ENCODE results near the gene PRTG.
A peak's percentile ranks its signal among the peaks of the same experiment; 100 is the strongest.
"Not testable (repeated sequence)": the region's sequence is repeated elsewhere in the genome, so short reads cannot be mapped to it uniquely, and the experiment has no call there.

PRTG gene

DNA sequence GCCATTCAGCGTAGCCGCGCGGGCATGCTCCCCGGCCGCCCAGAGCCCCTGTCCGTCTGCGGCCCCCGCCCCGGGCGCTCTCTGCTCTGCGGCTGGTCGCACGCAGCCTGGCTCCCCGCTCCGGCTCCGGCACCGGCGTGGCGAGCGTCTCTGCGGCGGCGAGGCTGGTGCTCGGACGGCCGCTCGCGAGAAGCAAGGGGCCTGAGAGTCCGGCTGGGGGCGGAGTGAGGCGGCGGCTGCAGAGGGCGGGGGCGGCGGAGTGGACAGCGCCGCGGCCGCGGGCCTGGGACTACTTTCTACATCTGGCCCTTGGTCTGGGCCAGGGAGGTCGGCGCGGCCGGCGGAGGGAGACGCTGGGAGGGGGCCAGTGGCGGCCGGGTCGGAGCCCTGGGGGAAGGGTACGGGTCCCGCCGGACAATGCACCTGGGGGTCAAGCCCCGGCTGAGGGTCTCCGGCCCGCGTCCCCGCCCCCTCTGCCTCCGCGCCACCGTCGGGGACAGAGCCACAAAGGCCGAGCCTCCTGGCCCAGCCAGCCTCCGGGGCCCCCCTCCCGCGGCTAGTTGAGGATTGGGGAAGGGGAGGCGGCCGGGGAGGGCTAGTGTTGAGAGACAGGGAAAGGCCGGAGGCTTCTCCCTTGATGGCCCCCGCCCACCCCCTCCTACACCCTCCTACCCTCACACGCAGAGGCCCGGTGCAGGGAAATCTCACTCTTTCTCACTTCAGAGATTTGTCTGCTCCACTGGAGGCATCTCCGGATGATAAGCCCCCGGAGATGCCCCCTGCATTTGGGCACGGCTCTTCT lies at the start of gene PRTG:
Gene PRTG, minus strand, starts transcription at position 226 of the 802 bp plus-strand sequence. Its CDS starts 221 bp downstream, at position 5.
- DNase-seq, result no peak

DNA sequence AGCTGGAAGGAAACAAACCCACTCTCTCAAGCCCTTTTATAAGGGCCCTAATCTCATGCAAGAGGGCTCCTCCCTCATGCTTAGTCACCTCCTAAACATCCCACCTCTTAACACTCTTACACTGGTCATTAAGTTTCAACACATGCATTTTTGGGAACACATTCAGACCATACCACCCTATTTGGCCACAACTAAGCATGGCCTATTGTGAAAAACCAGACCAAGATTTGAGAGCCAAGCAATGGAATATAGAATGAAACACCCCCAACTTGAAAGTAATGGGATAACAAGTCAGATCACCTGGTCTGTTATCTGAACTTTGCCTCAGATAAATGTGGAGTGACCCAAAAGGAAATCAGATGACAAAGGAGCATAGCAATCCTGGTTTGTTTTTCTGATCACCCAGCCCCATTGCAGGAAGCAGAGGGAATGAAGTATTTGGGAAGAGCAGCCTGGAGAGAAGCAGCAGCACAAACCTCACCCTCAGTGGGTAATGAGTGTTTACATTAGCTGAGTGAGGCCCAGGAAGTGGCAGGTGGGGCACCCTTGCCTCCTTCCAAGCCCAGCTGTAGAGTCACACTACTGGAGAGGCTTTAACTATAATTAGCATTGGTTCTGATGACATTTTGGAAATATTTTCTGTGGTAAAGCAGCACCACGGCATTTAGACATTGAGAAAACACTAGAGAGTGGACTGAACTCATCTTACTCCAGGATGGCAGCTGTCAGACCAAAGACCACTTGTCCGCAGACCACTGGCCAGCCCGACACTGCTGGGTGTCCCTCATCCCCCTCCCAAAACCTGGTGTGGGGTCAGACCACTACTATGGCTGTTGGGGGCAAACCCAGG lies 48.8 kb upstream of the PRTG start:
- DNase-seq, result no peak

DNA sequence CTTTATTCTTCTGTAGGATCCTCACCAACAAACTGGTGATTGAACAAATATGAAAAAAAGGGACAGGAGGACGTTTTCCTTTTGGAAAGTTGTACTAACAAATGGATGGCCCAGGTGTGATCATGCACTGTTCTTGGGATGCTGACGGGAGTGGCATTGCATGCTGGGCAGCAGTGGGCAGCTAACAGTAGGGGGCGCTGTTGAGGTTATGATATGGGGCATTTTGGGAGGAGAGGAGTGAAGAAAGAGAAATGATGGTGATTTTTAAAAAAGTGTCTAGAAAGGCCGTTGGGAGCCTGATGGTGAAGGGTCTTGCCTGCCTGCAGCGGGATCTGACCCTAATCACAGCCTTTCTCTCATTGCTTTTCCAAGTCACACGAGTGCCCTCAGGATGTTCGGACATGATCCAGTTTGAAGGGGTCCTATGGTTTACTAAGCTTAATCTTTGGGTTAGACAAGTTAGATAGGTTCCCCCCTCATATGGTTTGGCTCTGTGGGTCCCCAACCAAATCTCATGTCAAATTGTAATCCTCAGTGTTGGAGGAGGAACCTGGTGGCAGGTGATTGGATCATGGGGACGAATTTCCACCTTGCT lies 46.2 kb upstream of the PRTG start:
- DNase-seq, result peak; percentile 78

- DNase-seq, result no peak
Observed at GRCh38 chr15:55786341-55786740, 43.4 kb upstream of the PRTG start.

- DNase-seq, result not testable (repeated sequence)
Observed at GRCh38 chr15:55785593-55785992, 42.6 kb upstream of the PRTG start.

GRCh38 chr15:55784286-55784685 lies 41.3 kb upstream of the PRTG start:
- DNase-seq, result no peak

DNA sequence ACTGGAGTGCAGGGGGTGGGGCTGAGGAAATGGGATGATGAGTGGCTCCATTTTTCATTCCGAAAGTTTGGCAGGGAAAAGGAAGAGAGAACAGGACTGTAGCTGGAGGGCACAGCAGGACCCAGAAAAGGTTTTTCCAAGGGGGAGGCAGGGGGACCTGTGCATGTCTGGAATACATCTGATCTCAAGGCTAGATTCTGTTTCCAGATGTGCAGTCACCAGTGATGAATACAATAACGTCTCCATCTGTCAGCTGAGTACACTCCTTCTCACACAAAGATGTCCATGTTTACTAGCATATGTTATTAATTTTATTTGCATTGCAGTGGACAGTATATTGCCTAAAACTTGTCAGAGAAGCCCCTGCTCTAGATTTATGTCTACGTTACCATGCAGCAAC lies 39.9 kb upstream of the PRTG start:
- DNase-seq, result no peak

DNA sequence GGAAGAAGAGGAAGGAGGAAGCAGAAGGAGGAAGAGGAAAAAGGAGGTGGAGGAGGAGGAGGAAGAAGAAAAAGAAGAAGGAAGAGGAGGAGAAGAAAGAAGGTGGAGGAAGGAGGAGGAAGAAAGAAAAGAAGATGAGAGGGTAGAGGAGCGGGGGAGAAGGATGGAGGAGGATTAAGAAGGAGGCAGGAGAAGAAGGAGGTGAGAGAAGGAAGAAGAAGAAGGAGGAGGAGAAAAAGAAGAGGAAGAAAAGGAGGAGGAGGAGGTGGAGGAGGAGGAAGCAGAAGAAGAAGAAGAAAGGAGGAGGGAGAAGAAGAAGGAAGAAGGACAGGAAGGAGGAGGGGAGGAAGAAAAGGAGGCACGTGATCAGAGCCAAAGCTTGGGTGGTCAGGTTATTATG lies 37.3 kb upstream of the PRTG start:
- no peak for DNase-seq

DNA sequence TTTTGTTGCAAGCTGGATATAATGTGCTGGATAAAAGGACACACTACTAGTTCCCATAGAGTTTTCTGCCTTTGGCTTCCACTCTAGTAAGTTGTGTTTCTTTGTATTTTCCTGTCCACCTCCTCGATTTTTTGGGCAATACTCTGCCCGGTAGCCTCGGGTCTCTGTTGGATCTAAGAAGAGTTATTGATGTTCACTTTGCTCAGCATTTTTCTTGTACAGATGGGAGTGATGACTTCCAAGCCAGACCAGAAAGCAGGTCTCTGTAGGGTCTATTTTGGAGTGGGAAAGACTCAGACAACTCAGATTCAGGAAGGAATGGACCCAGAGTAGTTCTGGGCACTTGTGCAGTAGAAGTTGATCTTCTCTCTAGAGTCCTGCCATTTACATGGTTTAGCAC lies 36.0 kb upstream of the PRTG start:
- no peak for DNase-seq

- no peak for DNase-seq
Observed at GRCh38 chr15:55775316-55775715, 32.4 kb upstream of the PRTG start.

- peak; percentile 63 for DNase-seq
Observed at GRCh38 chr15:55774113-55774970, 31.4 kb upstream of the PRTG start.

DNA sequence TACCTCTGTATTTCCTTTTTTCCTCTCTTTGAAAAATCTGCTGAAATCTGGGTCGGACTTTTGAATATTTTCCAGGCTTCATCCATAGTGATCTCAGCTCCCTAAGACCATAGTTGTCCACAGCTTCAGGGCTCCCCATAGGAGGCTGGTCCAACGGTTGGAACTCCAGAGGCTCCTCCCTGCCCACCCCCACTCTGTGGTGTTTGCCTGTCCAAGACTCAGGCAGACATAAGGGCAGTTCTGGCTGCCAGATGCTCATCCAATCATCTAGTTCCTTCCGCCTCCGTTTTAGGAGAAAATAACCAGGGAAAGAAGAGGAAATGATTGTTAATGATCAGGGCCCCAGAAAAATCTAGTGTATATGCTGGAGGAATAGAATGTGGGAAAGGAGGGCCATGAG lies 27.9 kb upstream of the PRTG start:
- no peak for DNase-seq

- no peak for DNase-seq
Observed at GRCh38 chr15:55770261-55770660, 27.3 kb upstream of the PRTG start.

DNA sequence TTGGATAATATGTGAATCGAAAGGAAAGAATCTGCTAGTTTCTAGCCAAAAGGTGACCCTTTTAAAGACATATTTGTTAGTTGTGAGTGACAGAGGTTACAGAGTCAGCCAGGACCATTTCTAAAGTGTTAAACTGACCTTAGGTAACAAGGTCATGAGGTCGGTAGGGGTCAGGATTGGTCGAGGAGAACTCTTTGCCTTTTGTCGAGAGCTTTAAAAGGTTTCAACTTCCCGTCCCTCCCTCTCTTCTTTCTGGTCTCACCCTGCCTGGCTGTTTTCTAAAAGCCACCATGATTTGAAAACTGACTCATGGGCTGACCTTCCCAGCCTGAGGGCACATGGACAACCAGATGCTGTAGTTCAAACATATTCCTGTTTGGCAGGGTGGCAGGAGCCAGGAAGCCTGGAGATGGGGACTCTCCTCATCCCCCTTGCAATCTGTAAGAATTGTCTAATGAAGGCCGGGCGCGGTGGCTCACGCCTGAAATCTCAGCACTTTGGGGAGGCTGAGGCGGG lies 25.8 kb upstream of the PRTG start:
- no peak for DNase-seq

DNA sequence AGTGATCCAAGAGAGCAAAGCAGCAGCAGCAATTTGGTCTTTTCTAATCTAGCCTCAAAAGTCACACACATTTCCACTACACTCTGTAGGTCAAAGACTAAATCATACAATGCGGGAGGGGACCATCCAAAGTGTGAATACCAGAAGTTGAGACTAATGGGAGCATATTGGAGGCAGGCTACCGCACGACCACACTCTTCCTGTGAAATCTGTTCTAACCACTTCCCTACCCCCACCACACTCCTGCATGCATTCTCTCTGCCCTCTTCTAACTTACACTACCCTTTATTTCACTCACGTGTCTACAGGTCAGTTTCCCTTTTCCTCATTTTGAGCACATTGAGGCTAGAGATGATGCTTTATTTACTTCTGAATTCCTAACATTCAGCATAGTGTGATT lies 23.7 kb upstream of the PRTG start:
- DNase-seq, result no peak

DNA sequence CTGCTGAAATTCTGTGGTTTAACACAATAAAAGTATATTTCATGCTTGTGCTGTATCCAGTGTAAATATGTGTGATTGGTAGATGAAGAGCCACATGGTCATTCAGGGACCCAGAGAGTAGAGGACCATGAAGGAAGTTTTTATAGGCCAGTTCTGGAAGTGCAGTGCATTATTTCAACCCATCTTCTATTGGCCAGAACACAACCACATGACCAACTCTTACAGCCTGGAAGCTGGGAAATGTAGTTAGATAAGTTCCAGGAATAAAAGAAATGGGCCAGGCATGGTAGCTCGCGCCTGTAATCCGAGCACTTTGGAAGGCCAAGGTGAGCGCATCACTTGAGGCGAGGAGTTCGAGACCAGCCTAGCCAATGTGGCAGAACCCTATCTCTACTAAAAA lies 21.4 kb upstream of the PRTG start:
- no peak for DNase-seq

- DNase-seq, result no peak
Observed at GRCh38 chr15:55758580-55758986, 15.6 kb upstream of the PRTG start.

DNA sequence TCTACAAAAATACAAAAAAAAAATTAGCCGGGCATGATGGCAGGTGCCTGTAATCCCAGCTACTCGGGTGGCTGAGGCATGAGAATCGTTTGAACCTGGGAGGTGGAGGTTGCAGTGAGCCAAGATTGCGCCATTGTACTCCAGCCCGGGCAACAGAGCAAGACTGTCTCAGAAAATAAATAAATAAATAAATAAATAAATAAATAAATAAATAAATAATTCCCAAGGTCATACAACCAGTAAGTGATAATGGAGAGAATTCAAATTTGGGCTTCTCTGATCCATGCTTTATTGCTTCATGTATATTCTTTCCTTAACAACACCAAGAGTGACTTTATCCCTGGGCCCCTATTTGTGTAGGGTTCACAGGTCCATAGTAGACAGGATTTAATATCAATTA lies 10.5 kb upstream of the PRTG start:
- DNase-seq, result not testable (repeated sequence)

- no peak for DNase-seq
Observed at GRCh38 chr15:55750706-55751105, 7.8 kb upstream of the PRTG start.

GRCh38 chr15:55743729-55744655 lies 1.0 kb upstream of the PRTG start:
- DNase-seq, result no peak

GRCh38 chr15:55742498-55742926 lies 440 bp downstream of the PRTG start:
- peak; percentile 18 for DNase-seq
